GM21390 (cell line): Measurements from ENCODE around the gene ERBB4.
"Not testable (repeated sequence)": the region's sequence is repeated elsewhere in the genome, so short reads cannot be mapped to it uniquely, and the experiment has no call there.

ENCODE experiments used
- ATAC-seq: cut with Tn5 transposase; IDR thresholded peaks from one replicate; pipeline ENCODE4 v1.9.1; 2021; ENCODE audit not compliant: unreplicated experiment

ERBB4 gene

DNA sequence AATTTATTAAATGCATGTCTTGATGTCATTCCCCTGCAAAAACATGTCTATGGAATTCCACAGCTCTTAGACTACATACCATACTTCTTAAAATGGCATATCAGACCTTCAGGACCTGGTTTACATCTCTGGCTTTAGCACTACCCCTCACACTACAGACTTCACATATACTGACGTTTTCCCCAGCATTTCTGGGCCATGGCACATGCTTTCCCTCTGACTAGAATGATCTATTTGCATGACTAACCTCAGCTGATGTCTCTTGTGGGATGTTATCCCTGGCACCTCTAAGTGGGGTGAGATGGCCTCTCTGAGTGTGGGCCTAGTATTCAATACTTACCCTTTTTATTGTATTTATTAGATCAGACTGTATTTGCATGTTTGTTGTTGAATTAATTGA lies 381.6 kb downstream of the ERBB4 start:
- no peak for ATAC-seq

DNA sequence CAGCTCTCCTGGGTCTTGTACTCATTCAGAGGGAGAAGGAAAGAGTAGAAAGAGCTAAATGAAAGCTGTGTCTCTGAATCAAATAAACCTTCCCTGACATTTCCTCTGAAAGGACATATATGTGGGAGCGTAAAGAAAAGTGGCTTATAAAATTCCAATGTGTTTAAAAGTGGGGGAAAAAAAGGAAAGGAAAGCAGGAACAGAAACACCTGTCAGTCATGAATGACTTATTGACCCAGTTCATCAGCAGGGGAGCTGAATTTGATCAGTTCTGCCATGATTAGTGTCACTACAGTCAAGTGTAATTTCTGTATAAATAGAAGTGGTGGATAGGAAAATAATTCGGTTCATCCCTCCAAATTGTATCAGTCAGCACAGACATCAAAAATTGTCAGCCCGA lies 382.5 kb downstream of the ERBB4 start:
- no peak for ATAC-seq

DNA sequence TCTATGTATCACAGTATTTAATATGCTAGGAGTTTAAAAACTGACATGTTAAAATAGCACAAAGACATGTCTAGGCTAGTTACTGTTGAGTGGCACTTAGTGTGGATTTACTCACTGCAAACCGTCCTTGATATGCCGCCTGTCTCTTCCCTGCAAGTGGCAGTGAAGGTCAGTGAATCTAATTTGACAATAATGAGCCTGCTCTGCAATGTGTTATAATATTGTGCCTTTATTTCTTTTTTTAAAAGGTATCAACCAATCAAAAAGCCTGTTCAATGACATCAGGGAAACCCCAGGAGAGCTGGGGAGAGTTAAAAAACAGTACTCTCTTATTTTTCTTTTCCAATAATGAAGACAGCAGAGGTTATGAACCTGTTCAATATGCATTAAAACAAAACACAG lies 384.1 kb downstream of the ERBB4 start:
- no peak for ATAC-seq

DNA sequence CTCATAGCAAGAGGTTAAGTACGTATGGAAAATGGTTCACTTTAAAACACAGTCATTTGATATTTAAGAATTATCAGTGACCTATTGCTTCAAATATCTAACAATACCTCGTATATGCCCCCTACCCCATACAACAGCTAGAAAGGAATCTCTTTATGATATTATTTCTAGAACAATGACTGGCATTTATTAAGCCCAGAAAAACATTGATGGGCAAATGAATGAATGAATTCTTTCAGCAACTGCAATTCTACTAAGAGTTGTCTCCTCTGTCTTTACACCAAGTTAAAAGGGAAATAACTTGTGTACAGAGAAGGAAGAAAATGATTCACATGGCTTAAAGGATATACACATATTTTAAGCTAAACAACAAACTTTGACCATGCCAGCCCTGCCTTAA lies 384.7 kb downstream of the ERBB4 start:
- ATAC-seq, result no peak

DNA sequence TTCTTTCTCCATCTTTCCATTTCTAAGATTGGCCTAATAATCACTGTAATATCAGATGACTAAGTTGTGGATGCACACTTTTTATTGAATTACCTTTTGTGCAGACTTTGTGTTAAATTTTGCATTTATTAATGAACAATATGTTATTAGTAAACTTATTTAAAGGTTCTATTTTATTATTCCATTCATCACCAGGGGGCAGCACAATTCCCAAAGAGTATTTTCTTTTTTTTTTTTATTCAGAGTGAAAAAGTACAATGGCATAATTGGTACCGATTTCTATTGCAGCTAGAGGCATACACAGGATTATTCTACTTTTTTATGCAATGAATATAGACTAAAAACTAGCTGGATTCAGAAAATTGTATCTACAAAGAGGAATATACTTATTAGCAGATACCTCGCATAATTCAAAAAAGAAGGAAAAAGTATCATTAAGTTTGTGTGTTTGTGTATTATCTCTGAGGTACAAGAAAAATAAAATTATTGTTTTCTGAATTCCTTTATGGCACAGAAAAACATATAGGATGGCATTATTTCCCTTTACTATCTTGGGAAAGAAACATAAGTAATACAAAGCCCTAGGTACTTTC lies 390.6 kb downstream of the ERBB4 start:
- no peak for ATAC-seq

DNA sequence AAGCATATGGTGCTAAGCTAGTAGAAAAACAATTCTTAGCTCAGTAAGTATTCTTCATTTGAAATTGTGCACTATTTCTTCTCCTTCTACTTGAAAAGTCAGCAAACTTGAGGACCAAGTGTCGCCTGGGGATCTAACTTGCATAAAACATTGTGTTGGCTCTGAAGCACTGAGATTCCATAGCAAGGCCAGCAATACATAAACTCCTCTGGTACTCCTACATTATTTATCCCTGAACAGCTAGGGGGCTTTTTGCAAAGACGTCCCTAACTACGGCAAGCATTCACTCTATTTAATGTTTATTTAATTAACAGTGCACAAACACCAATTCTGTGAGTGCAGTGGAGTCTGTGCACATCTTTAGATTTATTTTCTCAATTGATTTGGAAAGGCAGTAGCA lies 392.2 kb downstream of the ERBB4 start:
- ATAC-seq, result no peak

DNA sequence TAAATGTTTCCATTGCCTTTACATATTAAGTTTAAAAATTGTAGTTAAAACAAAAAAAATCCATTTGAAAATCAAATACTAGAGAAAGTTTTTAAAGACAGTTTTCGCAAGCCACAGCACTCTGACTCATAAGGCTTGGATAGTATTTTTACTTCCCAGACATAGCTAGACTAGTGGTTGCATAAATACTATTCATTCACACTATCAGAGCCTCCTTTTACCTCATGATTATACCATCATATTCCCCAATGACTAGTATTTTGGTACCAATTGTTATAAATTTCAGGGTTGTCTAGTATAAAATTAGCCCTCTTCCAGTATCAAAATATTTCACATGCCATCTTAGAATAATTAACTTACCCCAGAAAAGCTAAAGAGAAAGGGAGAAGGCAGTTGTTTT lies 393.5 kb downstream of the ERBB4 start:
- ATAC-seq, result no peak

DNA sequence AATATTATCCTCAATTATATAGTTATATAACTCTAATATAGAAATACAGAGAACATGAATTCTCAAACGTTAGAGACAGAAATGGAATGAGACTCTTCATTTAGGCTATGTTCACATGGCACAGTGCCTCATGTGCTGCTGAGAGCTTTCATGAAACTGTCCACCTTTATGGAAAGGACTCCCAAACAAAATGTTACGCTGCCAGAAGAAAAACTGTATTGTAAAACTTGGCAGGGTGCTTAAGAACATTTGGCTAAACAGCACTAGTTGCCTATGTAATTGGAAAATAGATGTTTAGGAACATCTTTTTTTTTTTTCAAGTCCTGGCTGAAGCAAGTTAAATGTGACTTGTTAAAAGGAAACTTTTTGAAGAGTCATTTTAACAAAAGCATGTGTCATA lies 396.0 kb downstream of the ERBB4 start:
- ATAC-seq, result no peak

DNA sequence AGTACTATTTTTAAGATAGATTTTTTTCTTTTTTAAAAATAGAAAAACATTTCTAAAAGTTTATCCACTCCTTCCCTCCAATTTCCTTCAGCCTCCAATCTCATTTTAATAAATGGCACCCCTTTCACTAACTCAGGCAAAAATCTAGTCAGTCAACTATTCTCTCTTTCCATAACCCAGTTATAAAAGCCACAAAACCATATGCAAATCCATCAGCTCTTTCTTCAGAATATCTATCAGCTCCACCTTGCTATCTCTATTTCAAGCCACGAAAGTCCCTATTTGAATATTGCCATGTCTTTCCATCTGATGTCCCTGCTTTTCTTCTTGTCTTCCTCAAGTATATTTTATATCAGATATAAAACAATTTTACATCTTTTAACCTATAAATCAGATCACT lies 397.1 kb downstream of the ERBB4 start:
- no peak for ATAC-seq

DNA sequence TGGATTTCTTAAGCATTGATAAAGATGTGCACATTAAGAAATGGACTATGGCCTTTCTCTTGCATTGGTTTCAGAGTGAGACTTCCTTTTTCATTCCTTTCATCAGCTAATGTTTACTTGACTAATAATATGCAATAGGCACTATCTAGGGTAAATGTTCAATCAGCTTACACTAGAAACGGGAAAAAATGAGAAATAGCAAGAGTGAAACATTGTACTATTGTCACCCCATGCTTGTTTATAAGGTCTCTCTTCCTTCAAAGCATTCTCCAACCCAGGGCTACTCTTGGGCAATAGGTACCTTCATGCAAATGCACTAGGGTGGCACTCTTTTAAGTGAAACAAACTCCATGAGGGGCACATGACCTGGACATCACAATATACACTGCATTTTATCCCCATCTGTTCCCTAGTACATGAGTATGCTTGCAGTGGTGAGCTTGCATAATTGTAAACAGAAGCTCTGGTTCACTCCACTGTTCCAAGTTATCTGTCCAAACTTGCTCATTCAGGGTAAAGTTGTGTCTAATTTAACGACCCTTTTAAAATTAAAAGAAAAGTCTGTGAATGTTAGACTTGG lies 402.3 kb downstream of the ERBB4 start:
- ATAC-seq, result no peak

DNA sequence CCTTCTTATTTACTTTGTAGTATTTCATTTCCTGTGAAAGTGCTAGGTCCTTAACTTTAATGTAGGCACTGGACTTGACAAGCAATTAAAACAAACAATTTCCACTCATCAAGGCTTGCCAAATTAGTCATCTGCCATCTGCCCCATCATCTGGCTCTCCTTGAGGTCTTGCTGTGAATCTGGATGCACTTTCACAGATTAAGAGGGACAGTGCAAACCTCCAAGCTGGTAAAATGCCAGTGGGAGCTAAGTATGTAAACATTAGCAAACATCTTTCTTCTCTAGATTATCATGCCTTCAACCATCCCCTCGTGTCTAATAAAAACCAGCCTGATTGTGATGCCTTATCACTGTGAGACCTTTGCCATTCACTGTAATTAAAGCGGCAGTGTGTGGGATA lies 402.9 kb downstream of the ERBB4 start:
- no peak for ATAC-seq

DNA sequence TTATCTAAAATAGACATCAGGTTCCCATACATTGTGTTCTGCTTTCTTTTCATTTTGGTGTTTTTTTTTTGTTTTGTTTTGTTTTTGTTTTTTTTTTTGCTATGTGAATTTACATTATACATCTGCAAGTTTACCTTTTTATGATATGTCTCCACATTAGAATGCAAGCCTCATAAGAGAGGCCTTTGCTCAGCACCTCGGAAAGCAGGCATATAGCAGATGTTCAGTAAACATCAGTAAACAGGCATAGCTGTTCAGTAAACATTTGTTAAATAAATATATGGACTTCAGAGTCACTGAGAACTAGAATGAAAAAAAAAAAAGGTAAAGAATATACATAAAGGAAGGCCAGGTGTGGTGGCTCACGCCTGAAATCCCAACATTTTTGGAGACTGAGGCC lies 405.3 kb downstream of the ERBB4 start:
- no peak for ATAC-seq

DNA sequence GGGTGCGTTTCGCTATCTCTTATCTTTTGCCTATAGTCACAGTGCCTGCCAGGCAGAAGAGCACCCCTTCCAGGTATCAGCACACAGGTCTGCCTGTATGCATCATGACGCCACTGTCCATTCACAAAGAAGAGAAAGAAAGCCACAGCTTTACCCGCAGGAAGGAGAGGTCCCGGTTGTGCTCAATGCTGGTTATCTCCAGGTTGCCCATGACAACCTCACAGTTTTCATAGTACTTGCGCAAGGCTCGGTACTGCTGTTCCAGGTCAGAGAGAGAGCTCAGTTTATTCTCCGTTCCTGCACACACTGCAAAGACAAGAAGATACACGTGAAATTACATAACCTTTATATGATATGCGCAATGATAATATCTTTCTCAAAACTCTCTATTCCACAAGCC lies 414.0 kb downstream of the ERBB4 start:
- no peak for ATAC-seq

DNA sequence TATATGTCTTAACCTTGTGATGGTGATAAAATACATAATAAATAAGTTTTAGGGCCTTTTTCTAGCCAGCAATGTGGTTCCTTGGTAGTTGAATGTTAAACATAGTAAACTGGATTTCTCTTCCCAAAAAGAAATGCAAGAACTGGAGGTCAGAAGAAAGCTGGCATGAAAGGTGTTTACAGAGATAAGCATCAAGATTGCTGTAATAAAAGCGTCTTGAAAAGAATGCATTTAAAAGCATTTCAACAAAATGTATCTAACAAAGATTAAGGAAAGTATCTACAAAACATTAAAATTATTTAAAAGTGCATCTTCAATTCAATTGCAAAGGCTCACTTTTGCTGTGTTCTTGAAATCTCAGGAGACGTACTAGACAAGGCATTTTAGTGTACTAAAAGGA lies 419.0 kb downstream of the ERBB4 start:
- no peak for ATAC-seq

DNA sequence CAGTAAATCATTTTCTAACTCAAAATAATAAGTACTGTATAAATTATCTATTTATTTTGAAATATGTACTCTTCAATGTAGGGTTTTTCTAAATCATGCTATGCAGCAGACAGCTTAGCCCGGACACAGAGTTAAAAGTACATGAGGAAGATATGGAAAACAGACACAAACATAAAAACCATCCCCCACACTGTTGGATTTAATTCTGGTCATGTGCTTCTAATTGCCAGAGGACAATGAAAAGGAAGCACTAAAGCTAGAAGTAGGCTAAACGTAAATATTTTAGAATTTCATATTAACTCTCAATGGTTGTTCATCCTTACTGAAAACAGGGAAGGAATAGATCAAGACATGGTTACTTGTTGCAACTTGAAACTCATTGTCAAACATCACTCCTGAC lies 420.7 kb downstream of the ERBB4 start:
- no peak for ATAC-seq

DNA sequence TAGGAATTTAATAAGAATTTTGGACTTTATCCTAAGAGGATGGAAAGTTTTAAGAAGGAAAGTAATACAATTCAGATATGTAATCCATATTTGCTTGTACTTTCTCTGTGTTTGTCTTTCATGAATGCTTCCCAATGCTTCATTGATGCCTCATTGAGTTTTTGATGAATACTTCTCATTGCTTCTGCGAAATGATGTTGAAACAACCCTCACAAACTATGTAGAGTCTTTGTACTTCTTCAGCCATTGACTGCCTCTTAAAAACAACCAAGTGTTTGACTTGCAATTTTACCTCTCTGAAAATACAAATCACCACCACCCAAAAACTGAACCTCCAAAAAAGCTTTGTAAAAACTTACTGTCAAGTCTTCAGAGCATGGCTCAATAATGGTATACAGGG lies 424.1 kb downstream of the ERBB4 start:
- ATAC-seq, result no peak

DNA sequence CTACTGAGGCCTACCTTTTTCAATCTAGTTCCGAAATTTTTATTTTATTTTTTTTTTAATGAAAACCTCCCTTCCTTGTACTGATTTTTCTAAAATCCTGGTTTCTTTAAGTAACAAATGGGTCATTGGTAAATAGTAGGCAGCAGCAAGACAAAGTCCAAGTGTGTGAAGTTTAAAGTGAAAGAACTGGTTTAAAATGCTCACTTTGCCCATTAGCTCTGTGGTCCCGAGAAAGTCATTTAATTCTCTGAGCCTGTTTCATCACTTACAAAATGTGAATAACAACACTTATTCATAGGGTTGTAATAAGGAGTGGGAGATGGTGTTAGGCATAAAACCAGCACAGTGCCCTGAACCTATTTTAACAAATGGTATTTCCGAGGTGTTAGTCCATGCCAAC lies 426.2 kb downstream of the ERBB4 start:
- ATAC-seq, result no peak

DNA sequence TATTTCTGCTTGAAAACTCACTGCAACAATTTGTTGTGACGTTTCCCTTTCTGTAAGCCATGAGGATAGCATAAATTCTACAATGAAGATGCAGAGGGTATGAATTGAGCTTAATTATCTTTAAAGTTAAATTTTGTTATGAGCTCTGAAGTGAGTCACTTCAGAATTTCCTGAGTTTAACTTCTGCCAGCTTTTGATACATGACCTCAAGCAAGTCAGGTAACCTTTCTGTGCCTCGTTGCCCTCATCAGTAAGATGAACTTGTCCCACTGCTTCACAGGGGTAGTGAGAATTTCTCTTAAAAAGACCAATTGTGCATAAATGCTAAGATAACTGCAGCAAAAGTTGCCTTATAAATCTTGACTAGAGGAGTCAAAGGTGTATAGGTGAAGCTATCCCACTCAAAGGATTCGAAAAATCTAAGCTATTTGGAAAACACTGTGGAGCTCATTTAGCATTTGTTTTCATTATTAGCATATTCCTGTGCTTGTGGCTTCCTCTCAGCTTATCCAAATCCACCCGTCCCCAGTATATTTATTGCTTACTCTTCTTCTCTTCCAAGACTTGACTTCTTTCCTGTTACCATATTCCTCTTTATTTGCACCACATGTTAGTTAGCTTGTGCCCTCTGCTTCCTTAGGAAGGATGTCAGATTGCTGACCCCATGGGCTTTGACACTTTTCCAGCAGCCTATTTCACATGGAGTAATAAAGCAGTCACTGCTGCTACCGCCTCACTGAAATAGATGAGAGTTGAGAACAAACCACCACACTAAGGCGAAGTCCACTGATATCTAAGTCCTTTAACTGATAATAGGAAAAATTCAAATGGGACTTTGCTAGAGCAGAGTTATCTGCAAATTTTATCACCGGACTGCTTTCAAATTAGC lies 428.6 kb downstream of the ERBB4 start:
- no peak for ATAC-seq

DNA sequence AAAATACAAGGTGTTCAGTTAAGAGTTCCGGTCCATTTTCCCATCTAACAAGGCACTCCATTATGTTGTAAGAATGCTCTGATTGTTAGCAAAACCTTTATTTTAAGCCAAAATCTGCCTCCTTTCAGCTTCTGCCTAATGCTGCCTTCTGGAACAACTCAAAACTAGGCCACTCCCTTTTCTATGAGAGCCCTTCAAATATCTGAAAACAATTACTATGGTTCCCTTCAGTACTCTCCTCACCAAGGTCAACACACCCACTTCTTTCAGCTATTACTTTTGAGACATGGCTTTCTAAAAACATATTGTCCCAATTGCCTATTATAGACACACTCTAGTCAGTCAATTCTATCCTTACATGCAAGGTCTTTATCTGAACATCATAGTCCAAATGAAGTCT lies 429.4 kb downstream of the ERBB4 start:
- ATAC-seq, result no peak

DNA sequence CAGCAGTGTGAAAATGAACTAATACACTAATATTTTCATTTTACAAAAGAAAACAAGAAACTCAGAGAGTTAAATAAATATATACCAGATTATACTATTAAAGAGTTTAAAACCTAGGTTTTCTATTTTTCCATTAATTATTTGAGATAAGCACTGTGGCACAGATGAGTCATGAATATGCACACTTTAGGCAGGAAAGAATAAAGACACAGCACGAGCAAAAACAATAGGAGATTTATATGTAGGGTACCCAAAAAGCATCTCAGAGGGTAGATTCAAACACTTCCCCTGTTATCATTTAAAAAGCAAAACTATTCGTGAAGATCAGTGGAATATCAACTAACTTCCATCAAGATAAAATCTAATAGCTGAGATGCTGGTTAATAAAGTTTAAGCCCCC lies 430.6 kb downstream of the ERBB4 start:
- ATAC-seq, result no peak

DNA sequence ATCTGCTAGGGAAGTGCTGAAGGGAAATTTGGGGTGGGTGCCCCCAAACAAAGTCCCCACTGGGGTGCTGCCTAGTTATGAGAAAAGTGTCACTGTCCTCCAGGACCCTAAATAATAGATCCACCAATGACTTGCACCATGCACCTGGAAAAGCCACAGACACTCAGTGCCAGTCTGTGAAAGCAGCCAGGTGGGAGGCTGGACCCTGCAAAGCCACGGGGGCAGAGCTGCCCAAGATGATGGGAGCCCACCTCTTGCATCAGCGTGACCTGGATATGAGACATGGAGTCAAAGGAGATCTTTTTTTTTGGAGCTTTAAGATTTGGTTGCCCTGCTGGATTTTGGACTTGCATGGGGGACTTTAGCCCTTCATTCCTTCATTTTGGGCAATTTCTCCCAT lies 431.6 kb downstream of the ERBB4 start:
- no peak for ATAC-seq

DNA sequence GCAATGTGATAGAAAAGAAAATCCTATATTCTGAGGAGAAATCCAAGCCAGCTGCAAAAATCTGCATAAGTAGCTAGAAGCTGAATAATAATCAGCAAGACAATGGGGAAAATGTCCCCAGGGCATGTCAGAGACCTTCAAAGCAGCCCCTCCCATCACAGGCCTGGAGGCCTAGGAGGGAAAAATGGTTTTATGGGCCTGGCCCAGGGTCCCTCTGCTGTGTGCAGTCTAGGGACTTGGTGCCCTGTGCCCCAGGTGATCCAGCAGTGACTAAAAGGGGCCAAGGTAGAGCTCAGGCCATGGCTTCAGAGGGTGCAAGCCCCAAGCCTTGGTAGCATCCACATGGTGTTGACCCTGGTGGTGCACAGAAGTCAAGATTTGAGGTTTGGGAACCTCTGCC lies 432.1 kb downstream of the ERBB4 start:
- not testable (repeated sequence) for ATAC-seq
